GM18498 (cell line): ENCODE results near the gene MAP2K6.

Source experiments
- ATAC-seq: cut with Tn5 transposase; IDR thresholded peaks from one replicate; pipeline ENCODE4 v1.9.1; 2021; ENCODE audit warnings: mild to moderate bottlenecking, moderate library complexity; ENCODE audit not compliant: unreplicated experiment

Gene MAP2K6

DNA sequence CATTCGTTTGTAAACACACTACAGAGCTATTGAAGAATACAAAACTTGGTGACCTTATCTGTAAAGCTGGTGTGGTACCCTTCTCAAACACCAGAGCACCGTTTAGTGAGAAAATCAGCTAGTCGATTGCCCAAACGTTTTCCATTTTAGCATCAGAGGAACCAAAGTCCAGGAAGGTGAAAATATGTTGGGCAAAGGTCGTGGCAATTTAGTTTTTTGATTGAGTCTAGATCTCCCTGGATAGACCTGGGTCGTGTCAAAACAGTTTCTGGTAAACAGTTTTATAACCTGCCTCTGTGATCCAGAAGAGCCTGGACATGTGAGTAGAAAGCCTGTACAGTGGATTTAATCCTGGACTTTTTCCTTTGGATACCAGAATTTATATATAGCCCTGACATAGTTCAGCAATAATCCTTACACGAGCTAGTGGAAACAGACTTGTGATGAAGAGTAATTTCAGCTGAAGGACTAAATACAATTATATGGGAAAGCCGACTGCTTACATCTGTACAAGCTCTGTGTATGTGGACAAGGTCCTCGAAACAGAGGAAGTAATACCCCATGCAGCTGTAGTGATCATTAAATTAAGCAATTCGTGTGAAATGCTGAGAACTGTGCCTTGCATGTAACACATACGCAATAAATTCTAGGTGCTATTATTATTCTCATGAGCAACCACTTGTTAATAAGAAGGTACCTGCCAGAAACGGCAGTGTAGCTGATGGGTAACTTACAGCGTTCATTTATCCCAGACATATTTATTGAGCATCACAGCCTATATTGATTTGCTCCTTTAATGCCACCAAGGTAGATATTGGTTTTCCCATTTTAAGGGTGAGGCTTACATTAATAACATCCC is 72.5 kb downstream of the MAP2K6 start:
- ATAC-seq, result no peak

DNA sequence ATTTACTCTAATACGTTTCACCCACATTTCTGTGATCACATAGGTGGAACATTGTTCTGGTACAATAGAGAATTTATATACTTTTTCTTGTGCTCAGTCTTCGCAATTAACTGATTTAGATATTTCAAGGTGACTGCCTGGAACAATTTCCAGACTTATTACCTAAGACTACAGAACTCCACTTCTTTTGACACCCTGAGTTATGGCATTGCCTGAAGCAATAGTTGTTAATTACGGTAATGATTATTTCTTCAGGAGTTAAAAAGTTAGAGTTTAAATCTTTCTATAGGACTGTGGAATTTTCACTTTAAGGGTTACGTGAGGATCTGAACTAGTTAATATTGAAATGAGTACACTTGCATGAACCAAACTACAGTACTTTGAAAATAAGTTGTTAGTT is 74.8 kb downstream of the MAP2K6 start:
- ATAC-seq, result no peak

DNA sequence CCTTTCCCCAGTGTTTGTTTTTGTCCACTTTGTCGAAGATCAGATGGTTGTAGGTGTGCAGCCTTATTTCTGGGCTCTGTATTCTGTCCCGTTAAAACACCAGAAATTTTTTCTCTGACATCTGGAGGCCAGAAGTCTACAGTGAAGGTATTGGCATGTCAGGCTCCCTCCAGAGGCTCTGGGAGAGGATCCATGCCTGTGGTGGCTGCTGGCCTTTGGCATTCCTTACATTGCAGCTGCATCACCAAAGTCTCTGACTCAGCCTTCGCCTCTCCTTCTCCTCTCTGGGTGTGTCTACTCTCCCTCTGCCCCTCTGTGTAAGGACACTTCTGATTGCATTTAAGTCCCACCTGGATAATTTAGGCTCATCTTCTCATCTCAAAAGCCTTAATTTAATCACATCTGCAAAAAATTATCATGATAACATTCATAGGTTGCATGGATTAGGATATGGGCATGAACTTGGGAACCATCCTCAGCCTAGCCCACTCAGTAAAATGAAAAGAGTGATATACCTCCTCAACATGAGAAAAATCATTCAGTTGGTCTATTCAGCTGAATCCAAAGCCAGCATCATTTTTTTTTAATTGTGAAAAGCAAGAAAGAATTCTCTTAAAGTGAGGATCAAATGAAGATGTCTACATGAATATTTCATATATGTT is 78.0 kb downstream of the MAP2K6 start:
- ATAC-seq, result no peak

- no peak for ATAC-seq
Observed at GRCh38 chr17:69495787-69496186, 81.3 kb downstream of the MAP2K6 start.

- ATAC-seq, result no peak
Observed at GRCh38 chr17:69497161-69497560, 82.7 kb downstream of the MAP2K6 start.

GRCh38 chr17:69499318-69499717 is 84.8 kb downstream of the MAP2K6 start:
- ATAC-seq, result no peak

GRCh38 chr17:69500911-69501429 is 86.5 kb downstream of the MAP2K6 start:
- no peak for ATAC-seq

GRCh38 chr17:69501591-69502468 is 87.3 kb downstream of the MAP2K6 start:
- no peak for ATAC-seq

DNA sequence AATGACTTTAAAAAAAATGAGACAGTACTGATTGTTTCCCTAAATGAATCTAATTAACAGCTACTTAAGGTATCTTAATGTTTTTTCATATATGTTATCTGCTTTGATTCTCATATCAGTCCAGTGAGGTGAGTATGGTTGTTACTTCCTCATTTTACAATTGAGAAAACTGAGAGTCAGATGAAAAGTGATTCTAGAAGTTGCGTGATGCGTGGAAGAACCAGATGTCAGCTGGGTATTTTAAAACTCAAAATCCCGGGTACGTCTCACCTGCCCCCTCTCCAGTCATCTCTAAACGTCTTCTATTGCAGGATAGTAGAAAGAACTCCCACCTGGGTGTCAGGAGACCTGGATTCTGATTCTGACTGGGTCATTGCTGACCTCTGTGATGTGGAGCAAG is 89.2 kb downstream of the MAP2K6 start:
- ATAC-seq, result peak; percentile 88

DNA sequence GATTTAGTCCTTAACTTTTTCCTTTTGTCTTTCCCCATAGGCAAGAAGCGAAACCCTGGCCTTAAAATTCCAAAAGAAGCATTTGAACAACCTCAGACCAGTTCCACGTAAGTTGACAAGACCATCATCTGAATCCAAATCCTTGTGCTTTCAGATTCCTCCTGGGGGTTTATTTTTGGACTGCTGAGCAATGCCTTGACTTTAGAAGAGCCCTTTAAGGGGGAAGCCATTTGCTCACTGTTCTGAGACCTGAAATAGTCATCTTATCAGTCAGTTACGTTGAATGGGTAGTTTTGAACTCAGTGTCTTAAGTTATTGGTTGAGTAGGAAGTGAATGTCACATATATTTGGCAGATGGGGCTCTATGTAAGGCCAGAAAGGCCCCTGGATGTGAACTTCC is 91.2 kb downstream of the MAP2K6 start:
- ATAC-seq, result no peak

DNA sequence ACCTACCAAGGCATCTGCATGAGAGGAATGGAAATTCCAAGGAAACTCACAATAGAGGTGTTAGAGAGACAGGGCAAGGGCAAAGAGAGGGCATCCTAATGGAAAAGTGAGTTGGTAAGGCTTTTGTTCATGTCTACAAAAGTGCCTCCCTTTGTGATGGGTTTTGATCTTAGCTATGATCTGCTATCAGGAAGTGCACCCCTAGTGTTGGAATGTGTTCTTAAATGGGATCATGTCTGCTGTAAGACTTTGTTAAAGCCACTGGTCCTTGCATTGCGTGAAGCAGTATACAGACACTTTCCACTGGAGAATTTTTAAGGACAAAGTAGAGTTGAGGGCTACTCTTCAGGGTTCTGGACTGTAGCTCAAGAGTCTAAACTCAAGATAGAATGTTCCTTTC is 92.0 kb downstream of the MAP2K6 start:
- ATAC-seq, result no peak

DNA sequence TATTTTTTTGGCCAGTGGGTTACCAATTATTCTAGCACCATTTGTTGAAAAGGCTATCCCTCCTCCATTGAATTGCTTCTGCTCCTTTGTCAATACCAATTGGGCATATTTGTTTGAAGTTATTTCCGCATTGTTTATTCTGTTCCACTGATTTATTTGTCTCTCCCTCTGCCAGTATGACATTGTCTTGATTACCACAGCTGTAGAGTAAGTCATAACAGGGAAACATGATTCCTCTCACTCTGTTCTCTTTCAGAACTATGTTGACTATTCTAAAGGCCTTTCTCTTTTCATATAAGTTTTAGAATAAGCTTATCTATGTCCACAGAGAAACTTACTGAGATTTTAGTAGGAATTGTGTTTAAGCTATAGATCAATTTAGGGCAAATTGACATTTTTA is 94.3 kb downstream of the MAP2K6 start:
- no peak for ATAC-seq

- no peak for ATAC-seq
Observed at GRCh38 chr17:69511250-69511649, 96.8 kb downstream of the MAP2K6 start.

GRCh38 chr17:69512946-69513345 is 98.4 kb downstream of the MAP2K6 start:
- ATAC-seq, result no peak

DNA sequence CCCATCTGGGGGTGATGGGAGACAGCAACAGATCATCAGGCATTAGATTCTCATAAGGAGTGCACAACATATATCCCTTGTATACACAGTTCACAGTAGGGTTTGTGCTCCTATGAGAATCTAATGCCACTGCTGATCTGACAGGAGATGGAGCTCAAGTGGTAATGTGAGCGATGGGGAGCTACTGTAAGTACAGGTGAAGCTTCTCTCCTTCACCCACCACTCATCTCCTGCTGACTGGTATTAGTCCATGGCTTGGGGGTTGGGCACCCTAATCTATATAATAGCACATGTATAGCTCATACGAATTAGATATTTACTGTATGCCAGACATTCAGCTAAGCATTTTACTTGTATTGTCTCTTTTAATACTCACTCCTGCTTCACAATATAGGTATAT is 101.7 kb downstream of the MAP2K6 start:
- peak; percentile 17 for ATAC-seq

DNA sequence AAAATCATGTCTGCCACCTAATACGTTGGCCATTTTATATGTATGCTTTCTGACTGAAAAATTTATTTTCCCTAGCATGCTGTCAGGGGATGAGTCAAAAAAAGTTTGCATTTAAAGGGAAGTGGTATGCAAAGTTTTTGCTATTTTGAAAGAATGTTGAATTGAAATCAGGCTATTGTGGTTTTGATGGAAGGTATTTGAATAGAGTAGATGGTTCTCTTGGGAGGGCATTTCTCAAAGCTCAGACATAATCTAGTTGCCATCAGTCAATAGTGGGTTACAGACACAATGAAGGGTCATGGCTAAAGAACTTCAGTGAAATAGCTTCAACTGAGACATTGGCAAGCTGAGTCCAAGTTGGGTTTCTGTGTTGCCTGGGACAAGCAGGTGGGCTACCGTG is 102.4 kb downstream of the MAP2K6 start:
- peak; percentile 90 for ATAC-seq

DNA sequence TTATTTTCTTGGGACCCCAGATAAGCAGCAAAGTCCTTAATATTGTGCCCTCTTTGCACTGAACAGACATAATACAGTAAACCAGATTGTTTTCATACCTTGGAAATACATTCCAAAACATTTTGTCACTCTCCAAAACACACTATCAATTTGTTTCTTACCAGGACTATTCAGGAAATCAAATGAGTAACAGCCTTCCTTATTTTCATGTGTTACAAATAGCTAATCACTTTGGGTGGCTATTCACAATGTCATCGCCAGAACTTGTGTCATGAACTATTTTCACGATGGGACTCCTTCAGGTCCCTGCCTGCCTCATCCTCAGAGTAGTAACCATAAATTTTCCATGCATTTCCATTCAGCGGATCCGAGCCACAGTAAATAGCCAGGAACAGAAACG is 104.5 kb downstream of the MAP2K6 start:
- ATAC-seq, result no peak

DNA sequence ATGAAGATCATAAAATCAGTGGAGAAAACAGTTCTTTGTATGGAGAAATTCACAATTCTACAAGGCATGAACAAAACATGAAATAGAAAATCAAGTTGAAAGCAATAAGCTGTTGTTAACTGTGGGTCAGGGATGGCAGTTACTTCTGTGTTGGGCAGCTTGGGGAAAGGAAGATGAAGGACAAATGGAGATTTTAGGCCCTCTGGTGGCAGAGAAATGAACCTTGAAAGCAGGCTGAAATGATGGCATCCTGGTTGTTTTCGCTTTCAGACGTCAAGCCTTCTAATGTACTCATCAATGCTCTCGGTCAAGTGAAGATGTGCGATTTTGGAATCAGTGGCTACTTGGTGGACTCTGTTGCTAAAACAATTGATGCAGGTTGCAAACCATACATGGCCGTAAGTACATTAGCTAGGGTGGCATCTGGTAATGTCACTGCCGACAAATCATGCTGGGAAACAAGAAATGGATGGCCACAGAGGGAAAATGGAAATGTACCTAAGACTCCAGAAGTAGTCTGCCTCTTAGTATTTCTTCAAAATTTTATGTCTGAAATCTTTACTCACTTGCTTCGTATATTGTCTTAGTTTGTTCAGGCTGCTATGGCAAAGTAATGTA is 108.9 kb downstream of the MAP2K6 start:
- ATAC-seq, result peak; percentile 80

DNA sequence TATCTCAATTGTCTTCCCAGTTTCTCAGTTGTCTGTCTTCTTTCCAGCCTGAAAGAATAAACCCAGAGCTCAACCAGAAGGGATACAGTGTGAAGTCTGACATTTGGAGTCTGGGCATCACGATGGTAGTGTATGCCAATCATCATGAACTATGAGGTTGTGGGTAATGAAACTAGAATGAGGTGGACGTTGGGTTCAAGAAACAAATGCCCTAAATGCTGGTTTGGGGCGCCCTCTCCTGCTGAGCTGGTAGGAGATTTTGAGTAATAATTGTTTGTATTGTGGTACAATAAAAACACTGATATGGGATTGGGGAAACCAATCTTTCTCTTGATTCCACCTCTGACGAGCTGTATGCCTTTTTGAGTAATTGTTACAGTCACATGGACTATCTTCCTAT is 110.4 kb downstream of the MAP2K6 start:
- no peak for ATAC-seq

DNA sequence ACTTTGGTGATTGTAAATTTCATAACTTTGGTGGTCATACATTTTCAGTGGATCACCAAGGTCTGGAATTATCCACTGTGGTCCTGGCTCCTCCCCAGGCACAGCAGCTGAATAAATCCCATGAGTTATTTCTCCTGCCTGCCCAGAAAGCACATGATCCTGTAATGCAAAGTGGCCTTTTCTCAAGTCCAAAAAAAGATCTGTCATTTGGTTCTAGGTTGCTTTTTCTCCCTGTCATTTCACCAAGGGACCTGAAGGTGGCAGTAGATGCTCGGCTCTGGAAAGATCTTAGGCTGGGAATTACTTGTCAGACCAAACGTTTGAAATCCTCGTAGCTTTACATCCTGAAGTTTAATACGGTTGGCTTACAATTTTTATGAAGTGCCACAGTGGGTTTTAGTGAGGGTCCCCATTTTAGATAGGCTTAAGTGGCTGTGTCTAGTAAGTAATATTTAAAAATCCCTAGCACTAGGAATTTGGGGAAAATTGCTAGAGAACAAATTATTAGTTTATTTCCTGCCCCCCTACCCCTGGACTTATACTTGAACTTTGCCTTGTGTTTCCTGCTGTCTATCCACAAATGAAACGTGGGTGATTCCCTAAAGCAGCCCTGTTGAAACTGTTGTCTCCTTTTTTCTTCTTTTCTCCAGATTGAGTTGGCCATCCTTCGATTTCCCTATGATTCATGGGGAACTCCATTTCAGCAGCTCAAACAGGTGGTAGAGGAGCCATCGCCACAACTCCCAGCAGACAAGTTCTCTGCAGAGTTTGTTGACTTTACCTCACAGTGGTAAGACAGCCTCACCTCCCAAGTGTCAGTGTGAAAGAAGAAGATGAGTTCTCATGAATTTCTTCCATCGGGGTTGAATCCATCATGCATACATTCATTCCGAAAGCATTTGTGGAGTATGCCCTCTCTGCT is 111.7 kb downstream of the MAP2K6 start:
- no peak for ATAC-seq
